Stimulated activated CD4-positive, alpha-beta T cell treated with anti-CD3 and anti-CD28 coated beads, Interleukin-12 subunit alpha, Interleukin-12 subunit beta, amount 100 ng/mL, for 24 hours (primary cell): ENCODE results near the gene STRADB.
"Not testable (repeated sequence)": the region's sequence is repeated elsewhere in the genome, so short reads cannot be mapped to it uniquely, and the experiment has no call there.

ENCODE experiments used
- DNase-seq, 2 experiments: peaks; one replicate each; pipeline ENCODE4 v3.0.0-alpha.2; 2020; ENCODE audit warnings: low read depth in 2 of 2

STRADB gene

GRCh38 chr2:201430322-201430721 lies 21.2 kb upstream of the STRADB start:
- not testable (repeated sequence) for DNase-seq

- DNase-seq: no peak
These were observed 20.7 kb upstream of the STRADB start for GRCh38 chr2:201430839-201431238.

- no peak for DNase-seq
These were observed 19.4 kb upstream of the STRADB start for GRCh38 chr2:201432038-201432620.

GRCh38 chr2:201432621-201433393 lies 18.7 kb upstream of the STRADB start:
- DNase-seq: no peak

- DNase-seq: no peak
These were observed 18.0 kb upstream of the STRADB start for GRCh38 chr2:201433394-201433995.

- no peak for DNase-seq
These were observed 15.4 kb upstream of the STRADB start for GRCh38 chr2:201436141-201436540.

GRCh38 chr2:201439336-201439922 lies 12.1 kb upstream of the STRADB start:
- not testable (repeated sequence) for DNase-seq

GRCh38 chr2:201440182-201440581 lies 11.4 kb upstream of the STRADB start:
- no peak for DNase-seq

GRCh38 chr2:201441409-201441808 lies 10.1 kb upstream of the STRADB start:
- DNase-seq: no peak

- DNase-seq: no peak
These were observed 6.6 kb upstream of the STRADB start for GRCh38 chr2:201444746-201445465.

- no peak for DNase-seq
These were observed 4.5 kb upstream of the STRADB start for GRCh38 chr2:201447086-201447485.

GRCh38 chr2:201448061-201448460 lies 3.5 kb upstream of the STRADB start:
- DNase-seq: no peak

- DNase-seq: no peak
These were observed 2.8 kb upstream of the STRADB start for GRCh38 chr2:201448701-201449100.

- no peak for DNase-seq
These were observed 617 bp upstream of the STRADB start for GRCh38 chr2:201450954-201451291.

GRCh38 chr2:201452058-201452921 lies 750 bp downstream of the STRADB start:
- DNase-seq: no peak

- no peak for DNase-seq
These were observed 1.5 kb downstream of the STRADB start for GRCh38 chr2:201452922-201453643.

- DNase-seq: no peak
These were observed 6.8 kb downstream of the STRADB start for GRCh38 chr2:201458381-201458780.

GRCh38 chr2:201460532-201460931 lies 9.0 kb downstream of the STRADB start:
- no peak for DNase-seq

- no peak for DNase-seq
These were observed 13.0 kb downstream of the STRADB start for GRCh38 chr2:201464547-201464946.

- DNase-seq: no peak
These were observed 14.0 kb downstream of the STRADB start for GRCh38 chr2:201465524-201465971.
